H7 (cell line): Measurements from ENCODE around the gene RBMS3. TPM values are rescaled to one million over a fixed set of nuclear protein-coding genes. Genes with fewer than 3 reads are reported as not detected.
"Not testable (repeated sequence)": the region's sequence is repeated elsewhere in the genome, so short reads cannot be mapped to it uniquely, and the experiment has no call there.

ENCODE experiments used
- DNase-seq: peaks from one replicate; pipeline ENCODE4 v3.0.0; 2012
- H3K27me3 ChIP-seq: 2 replicates; pipeline ENCODE4 v1.6.0; 2011; ENCODE audit warnings: mild to moderate bottlenecking, low read length; ENCODE audit not compliant: control insufficient read depth, insufficient read depth
- H3K36me3 ChIP-seq: replicated peaks from 2 replicates; pipeline ENCODE4 v1.5.1; 2011; ENCODE audit warnings: low read length; ENCODE audit not compliant: control insufficient read depth, insufficient read depth
- H3K4me3 ChIP-seq: 2 replicates; pipeline ENCODE4 v1.5.1; 2011; ENCODE audit warnings: low read depth, mild to moderate bottlenecking, control low read depth, low read length, moderate library complexity; ENCODE audit not compliant: insufficient read depth
- total RNA-seq: library from RNA; depleted of rRNA; stranded (reverse); fragments of >200 nt; shearing (Covaris generic); gene quantifications from 2 replicates; pipeline ENCODE4 v1.2.3, GENCODE V29; 2014

RBMS3 gene
- total RNA-seq, 1 experiment from 2014 or later: 9.4 TPM

DNA sequence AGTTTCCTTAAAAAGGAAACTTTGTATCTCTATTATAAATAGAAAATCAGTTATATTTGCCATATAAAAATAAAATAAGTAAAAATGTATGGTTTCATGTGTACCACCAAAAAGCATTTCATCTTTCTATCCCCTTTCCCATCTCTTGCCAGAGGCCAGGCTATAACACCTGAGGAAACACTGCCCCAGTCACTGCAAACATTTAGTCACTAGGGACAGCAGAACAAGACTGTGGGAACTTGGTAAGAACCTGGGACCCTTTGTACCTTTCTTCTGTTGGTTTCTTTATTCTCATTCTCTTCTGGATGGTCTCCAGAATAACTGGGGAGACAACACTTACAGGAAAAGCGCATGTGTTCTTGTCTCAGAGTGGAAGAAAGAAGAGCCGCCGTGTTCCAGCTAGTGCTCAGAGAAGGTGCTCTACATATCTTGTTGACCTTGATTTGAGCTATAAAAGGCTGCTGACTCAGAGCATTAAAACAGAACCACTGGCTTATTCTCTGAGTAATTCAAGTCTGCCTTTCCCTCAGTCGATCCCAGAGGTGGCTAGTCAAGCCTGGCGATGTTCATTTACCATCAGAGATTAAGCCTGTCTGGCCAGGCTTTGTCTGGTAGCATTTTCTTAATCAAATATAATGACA, 361.6 kb downstream of the RBMS3 start:
- DNase-seq: no peak
- H3K36me3 ChIP-seq: no peaks in the 10 kb centered on the region
- no peak overlapping the region for H3K4me3 ChIP-seq
- H3K27me3 ChIP-seq: no peaks in the 10 kb centered on the region

DNA sequence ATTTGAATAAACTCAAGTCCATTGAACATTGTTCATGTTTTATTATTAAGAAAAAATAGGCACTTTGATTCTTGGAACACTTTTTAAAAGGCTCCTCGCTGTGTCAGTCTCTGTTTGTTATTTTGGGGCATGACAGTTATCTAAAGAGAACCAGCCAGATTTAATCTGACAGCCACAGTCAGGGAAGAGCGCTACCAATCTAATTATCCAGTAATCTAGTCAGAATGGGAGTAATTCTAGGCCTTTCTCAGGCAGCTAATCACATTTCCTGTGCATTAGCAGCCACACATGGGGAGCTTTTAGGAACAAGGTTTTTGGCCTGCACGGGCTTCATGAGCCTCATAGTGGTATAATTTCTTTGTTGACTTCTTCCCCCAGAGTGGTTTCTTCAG, 362.2 kb downstream of the RBMS3 start:
- no peak overlapping the region for H3K4me3 ChIP-seq
- no peak for DNase-seq
- no peaks in the 10 kb centered on the region for H3K36me3 ChIP-seq
- H3K27me3 ChIP-seq: no peaks in the 10 kb centered on the region

DNA sequence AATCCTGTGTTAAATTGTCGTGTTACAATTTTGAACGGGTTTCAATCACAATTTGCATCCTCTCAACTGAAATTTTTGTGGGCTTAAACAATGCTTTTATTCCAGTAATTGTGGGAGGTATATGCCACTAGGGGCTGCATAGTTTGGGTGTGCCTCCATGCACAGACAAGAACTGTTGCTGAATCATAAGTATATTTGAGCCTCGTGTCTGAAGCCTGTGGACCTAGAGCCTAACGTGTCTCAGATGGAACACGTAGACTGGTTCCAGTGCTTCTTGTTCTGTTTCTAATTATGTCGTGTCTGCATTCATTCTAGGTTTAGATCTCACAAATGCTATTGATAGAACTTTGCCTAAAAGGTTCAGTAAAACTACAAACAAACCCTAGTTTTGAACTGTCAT, 363.4 kb downstream of the RBMS3 start:
- Histone ChIP-seq H3K27me3 (no peaks in the 10 kb centered on the region), H3K36me3 (no peaks in the 10 kb centered on the region), H3K4me3 (no peak overlapping the region)
- no peak for DNase-seq

DNA sequence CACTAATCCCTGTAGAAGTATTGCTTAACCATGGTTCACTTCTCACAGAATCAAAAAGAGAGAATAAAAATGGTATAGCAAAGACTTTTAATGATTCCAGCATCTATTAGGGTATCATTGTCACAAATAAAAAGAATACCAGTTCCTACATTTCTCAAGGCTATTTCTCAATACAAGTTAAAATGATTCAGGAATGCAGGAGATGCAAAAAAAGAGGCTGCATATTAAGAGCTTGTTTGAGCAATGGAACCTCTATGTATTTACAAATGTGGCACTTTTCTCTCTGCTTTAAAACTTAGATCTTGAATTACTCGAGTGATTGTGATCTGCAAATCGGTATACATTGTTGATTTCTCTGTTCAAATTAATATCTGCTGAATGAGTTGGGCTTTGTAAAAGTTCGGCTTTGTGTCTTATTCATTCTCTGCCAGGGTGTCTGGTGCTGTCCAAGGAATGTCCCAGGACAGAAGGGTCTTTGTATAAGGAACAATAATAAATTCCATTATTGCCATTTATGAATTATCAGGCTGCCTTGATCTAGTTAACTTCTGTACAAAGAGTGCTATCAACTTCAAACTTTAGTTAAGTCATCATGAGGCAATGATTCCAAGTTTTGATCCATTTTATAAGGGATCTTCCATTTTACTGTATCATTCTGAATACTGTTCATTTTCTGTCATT, 364.2 kb downstream of the RBMS3 start:
- no peak overlapping the region for H3K4me3 ChIP-seq
- H3K36me3 ChIP-seq: no peaks in the 10 kb centered on the region
- no peak for DNase-seq
- H3K27me3 ChIP-seq: no peaks in the 10 kb centered on the region

DNA sequence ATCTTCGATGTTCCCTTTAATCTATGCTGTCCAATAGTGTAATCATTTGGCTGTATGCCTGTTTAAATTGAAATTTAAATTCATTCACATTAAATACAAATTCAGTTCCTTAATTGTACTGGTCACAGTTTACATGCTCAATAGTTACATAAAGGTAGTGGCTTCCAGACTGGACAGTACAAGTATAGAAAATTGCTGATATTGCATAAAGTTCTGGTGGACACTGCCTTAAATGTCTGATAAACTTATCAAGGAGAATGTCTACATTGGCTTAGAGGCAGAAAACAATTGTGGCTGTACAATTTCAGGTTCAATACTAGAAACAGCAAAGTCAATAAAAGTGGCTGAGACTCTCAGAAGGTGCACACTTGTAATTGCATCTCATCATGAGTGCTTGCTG, 365.2 kb downstream of the RBMS3 start:
- DNase-seq: no peak
- Histone ChIP-seq H3K36me3 (no peaks in the 10 kb centered on the region), H3K27me3 (no peaks in the 10 kb centered on the region), H3K4me3 (no peak overlapping the region)

DNA sequence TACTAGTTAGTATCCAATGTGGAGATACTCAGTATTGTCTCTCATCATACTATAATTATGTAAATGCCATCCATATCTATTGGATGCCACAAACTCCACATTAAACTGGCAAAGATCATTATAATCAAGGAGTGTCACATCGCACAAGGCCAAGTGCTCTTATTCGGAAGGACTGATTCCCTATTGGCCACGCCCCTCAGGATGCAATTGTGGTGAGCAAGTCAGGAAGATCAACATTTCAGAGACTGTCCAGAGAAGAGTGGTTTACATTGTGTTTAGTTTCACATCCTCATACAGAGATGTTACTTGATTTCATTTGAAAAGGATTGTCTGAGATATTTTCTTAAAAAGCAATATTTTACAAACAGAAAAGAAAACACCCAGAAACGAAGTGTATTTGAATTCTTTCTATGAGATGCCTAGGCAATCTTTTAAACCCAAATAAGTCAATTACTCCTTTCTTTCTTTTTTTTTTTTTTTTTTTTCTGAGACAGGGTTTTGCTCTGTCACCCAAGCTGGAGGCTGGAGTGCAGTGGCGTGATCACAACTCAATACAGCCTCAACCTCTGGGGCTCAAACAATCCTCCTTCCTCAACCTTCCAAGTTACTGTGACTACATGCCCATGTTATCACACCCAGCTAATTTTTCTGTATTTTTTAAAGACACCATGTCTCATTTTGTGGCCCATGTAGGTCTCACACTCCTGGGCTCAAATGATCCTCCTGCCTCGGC, 369.1 kb downstream of the RBMS3 start:
- Histone ChIP-seq H3K36me3 (no peaks in the 10 kb centered on the region), H3K27me3 (no peaks in the 10 kb centered on the region), H3K4me3 (no peak overlapping the region)
- no peak for DNase-seq

DNA sequence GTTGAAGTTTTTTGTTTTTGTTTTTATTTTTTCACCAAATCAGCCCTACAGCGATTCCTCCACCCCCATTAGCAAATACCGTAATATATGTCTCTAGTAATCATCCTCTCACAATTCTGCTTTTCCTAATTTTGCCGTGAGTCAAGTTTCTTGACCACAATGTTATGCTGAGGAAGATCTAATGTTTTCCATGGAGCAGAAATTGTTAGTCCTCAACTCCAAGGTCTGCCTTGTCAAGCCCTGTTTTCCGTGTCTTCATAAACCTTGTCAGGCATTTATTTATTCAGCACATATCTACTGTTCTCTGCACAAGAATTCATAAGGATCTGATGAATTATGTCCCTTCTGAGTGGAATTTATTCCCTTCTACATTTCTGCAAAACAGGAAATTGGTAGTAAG, 372.8 kb downstream of the RBMS3 start:
- DNase-seq: no peak

DNA sequence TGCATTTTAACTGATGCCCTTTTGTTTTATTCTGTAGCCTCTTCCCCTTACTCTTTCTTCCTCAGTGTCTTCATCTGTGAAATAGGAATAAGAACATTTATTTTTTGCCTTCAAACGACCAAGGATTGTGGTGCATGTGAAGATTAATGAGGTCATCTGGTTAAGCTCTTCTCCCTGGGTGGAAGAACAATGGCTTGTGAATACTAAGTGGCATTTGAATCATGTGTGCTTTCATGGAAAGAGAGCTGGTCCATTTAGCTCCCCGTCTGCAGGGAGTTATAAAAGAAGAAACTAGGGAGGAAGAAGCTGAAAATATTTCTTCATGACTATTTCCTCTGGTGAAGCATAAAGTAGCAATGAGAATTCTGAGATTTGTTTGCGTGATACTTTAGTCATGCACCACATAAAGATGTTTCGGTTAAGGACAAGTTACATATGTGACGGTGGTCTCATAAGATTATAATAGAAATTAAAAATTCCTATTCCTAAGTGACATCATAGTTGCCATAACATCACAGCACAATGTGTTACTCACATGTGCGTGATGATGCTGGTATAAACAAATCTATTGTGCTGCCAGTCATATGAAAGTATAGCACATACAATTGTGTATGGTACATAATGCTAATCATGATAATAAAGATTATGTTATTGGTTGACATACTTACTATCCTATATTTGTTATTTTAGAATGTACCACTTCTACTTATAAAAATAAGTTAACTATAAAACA, 374.3 kb downstream of the RBMS3 start:
- peak; percentile 5 for DNase-seq
- no peaks in the 10 kb centered on the region for H3K36me3 ChIP-seq
- H3K4me3 ChIP-seq: no peak overlapping the region
- H3K27me3 ChIP-seq: no peaks in the 10 kb centered on the region

More for the DNA sequence above, 372.8 kb downstream of the RBMS3 start:
- no peaks in the 10 kb centered on the region for H3K36me3 ChIP-seq
- no peaks in the 10 kb centered on the region for H3K27me3 ChIP-seq
- no peak overlapping the region for H3K4me3 ChIP-seq

DNA sequence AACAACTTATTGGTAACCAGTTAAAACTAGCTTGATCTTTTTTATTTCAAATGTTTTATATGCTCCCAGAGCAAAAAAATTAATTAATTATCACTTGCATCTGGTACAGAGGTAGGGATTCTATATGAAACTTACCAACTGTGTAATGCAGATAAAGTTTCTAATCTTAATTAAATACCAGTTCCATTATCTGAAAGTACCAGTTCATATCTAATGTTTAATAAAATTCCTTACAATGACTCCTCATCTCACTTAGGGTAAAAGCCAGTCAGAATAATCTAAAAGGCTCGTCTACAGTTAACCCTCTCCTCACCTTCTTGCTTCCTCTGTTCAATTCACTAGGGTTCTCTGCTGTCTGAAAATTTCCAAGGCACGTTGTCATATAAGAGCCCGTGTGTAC, 384.8 kb downstream of the RBMS3 start:
- no peaks in the 10 kb centered on the region for H3K27me3 ChIP-seq
- no peaks in the 10 kb centered on the region for H3K36me3 ChIP-seq
- no peak for DNase-seq
- no peak overlapping the region for H3K4me3 ChIP-seq

DNA sequence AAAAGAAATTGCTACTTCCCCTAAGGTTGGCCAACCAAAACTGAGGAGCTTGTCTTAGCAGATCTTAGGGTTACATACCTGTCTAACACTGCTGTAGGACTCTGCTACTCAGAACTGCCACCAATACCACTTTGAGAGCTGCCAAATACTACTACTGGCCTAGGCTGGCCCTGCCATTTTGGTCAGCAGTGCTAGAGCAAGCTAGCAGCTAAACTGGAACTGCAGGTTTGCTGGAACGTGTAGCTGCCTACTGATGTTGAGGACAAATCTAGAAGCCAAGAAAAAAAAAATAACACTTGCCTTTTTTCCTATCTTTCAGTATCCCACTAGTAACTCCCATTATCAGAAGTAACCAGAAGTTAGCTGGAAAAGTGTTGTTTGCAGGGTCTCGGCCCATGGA, 387.4 kb downstream of the RBMS3 start:
- H3K36me3 ChIP-seq: no peaks in the 10 kb centered on the region
- H3K4me3 ChIP-seq: no peak overlapping the region
- no peak for DNase-seq
- H3K27me3 ChIP-seq: no peaks in the 10 kb centered on the region

DNA sequence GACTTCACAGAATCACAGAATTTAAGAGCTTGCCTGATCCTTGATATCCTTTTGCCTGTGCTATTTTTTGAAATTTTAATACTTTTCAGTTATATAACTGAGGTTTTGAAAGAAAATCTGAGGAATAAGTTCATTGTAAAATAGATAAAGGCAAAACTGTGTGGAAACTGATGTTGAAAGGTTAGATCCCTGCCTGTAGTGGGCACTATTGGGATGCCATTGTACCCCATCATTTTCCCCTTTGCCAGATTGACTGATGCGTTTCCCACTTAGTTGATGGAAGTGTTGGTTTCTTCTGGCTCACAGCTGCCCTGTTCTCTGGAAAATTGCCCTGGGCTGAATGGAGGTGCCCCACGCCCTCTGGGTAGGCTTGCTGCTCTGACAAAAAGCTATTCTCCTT, 387.9 kb downstream of the RBMS3 start:
- no peak overlapping the region for H3K4me3 ChIP-seq
- DNase-seq: peak; percentile 28
- no peaks in the 10 kb centered on the region for H3K27me3 ChIP-seq
- H3K36me3 ChIP-seq: no peaks in the 10 kb centered on the region

DNA sequence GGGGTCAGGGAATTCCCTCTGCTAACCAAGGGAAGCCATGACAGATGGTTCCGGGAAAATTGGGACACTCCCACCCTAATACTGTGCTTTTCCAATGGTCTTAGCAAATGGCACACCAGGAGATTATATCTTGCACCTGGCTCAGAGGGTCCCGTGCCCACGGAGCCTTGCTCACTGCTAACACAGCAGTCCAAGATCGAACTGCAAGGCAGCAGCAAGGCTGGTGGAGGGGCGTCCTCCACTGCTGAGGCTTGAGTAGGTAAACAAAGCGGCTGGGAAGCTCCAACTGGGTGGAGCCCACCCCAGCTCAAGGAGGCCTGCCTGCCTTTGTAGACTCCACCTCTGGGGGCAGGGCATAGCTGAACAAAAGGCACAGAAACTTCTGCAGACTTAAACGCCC, 389.6 kb downstream of the RBMS3 start:
- H3K27me3 ChIP-seq, DNase-seq, H3K4me3 ChIP-seq, H3K36me3 ChIP-seq: not testable (repeated sequence)

DNA sequence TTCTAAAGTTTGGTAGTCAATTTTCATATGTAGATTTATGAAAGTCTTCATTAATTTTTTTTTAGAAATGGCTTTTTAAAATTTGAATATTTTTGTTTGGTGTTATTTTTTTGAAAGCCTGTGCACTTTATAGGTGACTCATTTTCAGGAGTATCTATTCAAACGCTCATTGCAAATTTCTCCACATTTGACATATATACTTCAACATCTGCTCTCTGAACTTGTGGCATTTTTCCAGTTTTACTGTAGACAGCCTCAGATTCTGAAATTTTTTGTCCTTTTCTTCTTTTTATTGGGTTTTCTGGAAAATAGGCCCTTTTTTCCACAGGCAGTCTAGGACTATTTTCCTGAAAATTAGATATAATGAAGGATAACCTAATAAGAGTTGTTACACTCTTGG, 396.6 kb downstream of the RBMS3 start:
- H3K36me3 ChIP-seq: no peaks in the 10 kb centered on the region
- no peaks in the 10 kb centered on the region for H3K27me3 ChIP-seq
- DNase-seq: no peak
- no peak overlapping the region for H3K4me3 ChIP-seq

DNA sequence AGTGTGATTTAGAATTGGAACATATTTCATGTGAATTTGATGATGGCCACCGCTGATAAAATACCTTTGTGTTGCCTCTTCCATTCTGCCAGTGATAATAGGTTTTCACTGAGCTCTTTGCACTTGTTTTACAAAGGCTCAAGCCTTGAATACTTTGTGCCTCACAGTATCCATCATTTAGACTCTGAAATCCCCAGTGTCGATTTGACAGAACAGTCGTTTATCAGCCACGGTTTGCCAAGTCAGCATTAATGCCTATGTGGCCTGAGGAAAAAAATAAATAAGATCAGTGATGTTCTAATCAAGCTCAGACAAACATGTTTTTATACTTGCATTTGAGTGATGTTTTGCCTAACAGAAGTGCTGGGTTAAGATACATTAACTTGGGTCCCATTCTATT, 399.1 kb downstream of the RBMS3 start:
- no peak for DNase-seq
- no peaks in the 10 kb centered on the region for H3K27me3 ChIP-seq
- no peaks in the 10 kb centered on the region for H3K36me3 ChIP-seq
- H3K4me3 ChIP-seq: no peak overlapping the region
